ENCODE data around the gene ATP8B4. TPM values are rescaled to one million over a fixed set of nuclear protein-coding genes. Genes with fewer than 3 reads are reported as not detected.

The ATP8B4 gene
- total and polyA plus RNA-seq, 12 donors: 2.1 to 23.9 (median 4.9) TPM

DNA sequence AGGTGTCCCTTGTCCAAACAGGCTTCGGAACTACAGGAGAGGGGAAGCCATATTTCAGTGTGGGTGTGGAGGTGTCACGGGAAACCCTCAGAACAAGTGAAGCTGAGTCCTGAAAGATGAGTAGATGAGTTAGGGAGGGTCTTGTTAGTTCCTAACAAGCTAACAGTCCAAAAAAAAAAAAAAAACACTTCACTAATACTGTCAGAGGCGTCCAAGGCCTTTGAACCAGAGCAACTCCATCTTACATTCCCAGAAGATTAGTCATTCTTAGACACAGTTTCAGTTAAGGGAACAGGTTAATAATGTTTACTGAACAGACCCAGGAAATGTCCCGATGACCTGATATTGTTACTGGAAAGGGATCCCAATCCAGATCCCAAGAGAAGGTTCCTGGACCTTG, 7.0 kb upstream of the ATP8B4 start:
- no peak for DNase-seq
- H3K4me3 ChIP-seq: no peak overlapping the region
- 69 to 78% (median 77%) methylated on average over 4 of the region's 4 CpGs for WGBS, 4 donors
- no peak for TF ChIP-seq POLR2A (IDR thresholded peaks at IDR 0.05)
- TF ChIP-seq CTCF (IDR thresholded peaks at IDR 0.05): no peak
- intact Hi-C loops (cut with DNase I): no loop called here
- no peaks in the 10 kb centered on the region for H3K4me1 ChIP-seq (replicated peaks in 1 of 2)
- no peaks in the 10 kb centered on the region for H3K27me3 ChIP-seq
- H3K36me3 ChIP-seq (replicated peaks in 1 of 2): no peaks in the 10 kb centered on the region
- no peaks in the 10 kb centered on the region for H3K9me3 ChIP-seq (replicated peaks in 1 of 3)
- H3K27ac ChIP-seq: no peak overlapping the region

DNA sequence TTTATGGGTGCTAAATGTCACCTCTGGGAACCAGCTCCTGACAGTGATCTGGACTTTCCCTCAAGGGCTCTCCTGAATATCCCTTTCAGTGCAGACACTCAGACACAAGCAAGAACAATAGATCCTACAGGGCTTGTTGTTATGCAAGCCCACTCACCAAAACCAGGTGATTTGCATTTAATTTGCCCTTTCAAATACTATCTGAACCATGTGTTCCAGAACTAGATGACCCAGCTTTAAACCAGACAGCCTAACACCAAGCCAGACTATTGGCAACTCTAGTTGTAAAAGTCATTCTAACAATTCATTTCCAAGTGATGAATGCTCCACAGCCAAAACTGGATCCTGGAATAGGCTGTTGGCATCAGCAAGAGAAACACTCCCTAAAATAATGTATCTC, 5.6 kb upstream of the ATP8B4 start:
- Histone ChIP-seq H3K36me3 (replicated peaks in 1 of 2) (no peaks in the 10 kb centered on the region), H3K27me3 (no peaks in the 10 kb centered on the region), H3K9me3 (replicated peaks in 1 of 3) (no peaks in the 10 kb centered on the region), H3K4me3 (no peak overlapping the region), H3K27ac (no peak overlapping the region), H3K4me1 (replicated peaks in 1 of 2) (no peaks in the 10 kb centered on the region)
- DNase-seq: no peak
- TF ChIP-seq CTCF (IDR thresholded peaks at IDR 0.05): no peak
- TF ChIP-seq POLR2A (IDR thresholded peaks at IDR 0.05): no peak
- intact Hi-C loops (cut with DNase I): no loop called here

GRCh38 chr15:50123861-50124557, 5.0 kb upstream of the ATP8B4 start:
- WGBS, 4 donors: 81 to 95% (median 87%) methylated on average over 4 of the region's 4 CpGs
- H3K27me3 ChIP-seq: no peaks in the 10 kb centered on the region
- no peaks in the 10 kb centered on the region for H3K4me1 ChIP-seq (replicated peaks in 1 of 2)
- intact Hi-C loops (cut with DNase I): no loop called here
- no peak for DNase-seq
- H3K9me3 ChIP-seq (replicated peaks in 1 of 3): no peaks in the 10 kb centered on the region
- no peak overlapping the region for H3K4me3 ChIP-seq
- no peak overlapping the region for H3K27ac ChIP-seq
- TF ChIP-seq CTCF (IDR thresholded peaks at IDR 0.05): no peak
- no peak for TF ChIP-seq POLR2A (IDR thresholded peaks at IDR 0.05)
- H3K36me3 ChIP-seq (replicated peaks in 1 of 2): no peaks in the 10 kb centered on the region

DNA sequence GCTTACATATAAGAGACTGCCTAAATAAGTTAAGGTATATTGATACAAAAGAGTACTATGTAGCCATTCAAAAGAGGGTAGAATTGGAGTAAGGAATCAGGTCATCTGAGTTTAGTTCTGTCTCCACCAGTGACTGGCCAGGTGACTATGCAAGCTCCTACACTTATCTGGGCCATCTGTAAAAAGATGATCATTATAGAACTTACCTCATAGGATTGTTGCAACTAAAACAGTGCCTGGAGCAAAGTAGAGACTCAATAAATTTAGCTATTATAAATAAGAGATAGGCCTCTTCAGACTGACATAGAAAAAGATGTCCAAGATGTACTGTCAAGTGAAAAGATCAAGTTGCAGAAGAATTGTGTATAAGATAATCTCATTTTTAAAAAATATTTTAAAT, 1.7 kb upstream of the ATP8B4 start:
- Histone ChIP-seq H3K4me1 (replicated peaks in 1 of 2) (no peaks in the 10 kb centered on the region), H3K27me3 (no peaks in the 10 kb centered on the region), H3K27ac (no peak overlapping the region), H3K36me3 (replicated peaks in 1 of 2) (no peaks in the 10 kb centered on the region), H3K9me3 (replicated peaks in 1 of 3) (no peaks in the 10 kb centered on the region), H3K4me3 (no peak overlapping the region)
- no peak for TF ChIP-seq POLR2A (IDR thresholded peaks at IDR 0.05)
- TF ChIP-seq CTCF (IDR thresholded peaks at IDR 0.05): no peak
- no peak for DNase-seq
- intact Hi-C loops (cut with DNase I): no loop called here
